SK-N-SH (cell line): ENCODE measurements around the gene TRAF3IP1. TPM values are rescaled to one million over a fixed set of nuclear protein-coding genes. Genes with fewer than 3 reads are reported as not detected.

Source experiments
- CTCF ChIA-PET: fragments of 300-600, 350-600 bp; formaldehyde crosslinking; extraction: SDS; loops from one replicate; lab custom pipeline; 2021; lab: Yijun Ruan, JAX
- POLR2A ChIA-PET: fragments of 350-600 bp; sonication (Branson Sonifier 250); formaldehyde crosslinking; extraction: SDS; loops from one replicate; lab custom pipeline; 2020; ENCODE audit warnings: antibody characterized with exemption, inconsistent platforms; lab: Yijun Ruan, JAX
- DNase-seq: peaks from one replicate; pipeline ENCODE4 v3.0.0; 2012
- H2AFZ ChIP-seq: fragments of 200-600 bp; sonication (generic); 2 replicates; pipeline ENCODE4 v1.8.1; 2016; ENCODE audit warnings: antibody characterized with exemption, mild to moderate bottlenecking, low read depth
- H3F3A ChIP-seq: fragments of 200-600 bp; sonication (generic); replicated peaks from 2 replicates; pipeline ENCODE3; 2016; ENCODE audit warnings: antibody characterized with exemption, mild to moderate bottlenecking; ENCODE audit not compliant: insufficient read depth
- H3K27ac ChIP-seq, 2 experiments: fragments of 200-500 bp in 1 of 2; fragments of 200-600 bp in 1 of 2; sonication (Bioruptor generic) in 1 of 2; sonication (generic), shearing (Covaris generic) in 1 of 2; 2 replicates each; pipeline versions ENCODE4 v1.5.1 to v1.6.1; 2014 to 2016; ENCODE audit warnings: low read depth in 2 of 2, inconsistent platforms in 1 of 2, low read length in 1 of 2, mild to moderate bottlenecking in 1 of 2, mixed read lengths in 1 of 2
- H3K27me3 ChIP-seq: fragments of 200-600 bp; sonication (generic), shearing (Covaris generic); 2 replicates; pipeline ENCODE4 v1.6.1; 2016; ENCODE audit warnings: mixed run types; ENCODE audit not compliant: insufficient read depth
- H3K36me3 ChIP-seq, 2 experiments: fragments of 200-500 bp in 1 of 2; fragments of 200-600 bp in 1 of 2; sonication (Bioruptor generic) in 1 of 2; sonication (generic) in 1 of 2; replicated peaks in 1 of 2; 2 replicates each; pipeline versions ENCODE3 to v1.5.1; 2014 to 2016; ENCODE audit warnings: low read length in 1 of 2, mild to moderate bottlenecking in 1 of 2; ENCODE audit not compliant: insufficient read depth in 2 of 2, control insufficient read depth in 1 of 2
- H3K4me1 ChIP-seq, 2 experiments: fragments of 200-500 bp in 1 of 2; fragments of 200-600 bp in 1 of 2; sonication (Bioruptor generic) in 1 of 2; sonication (generic), shearing (Covaris generic) in 1 of 2; 2 replicates each; pipeline versions ENCODE4 v1.5.1 to v1.6.1; 2014 to 2016; ENCODE audit warnings: low read depth in 1 of 2, low read length in 1 of 2, mixed run types in 1 of 2; ENCODE audit not compliant: insufficient read depth in 2 of 2, control insufficient read depth in 1 of 2
- H3K4me2 ChIP-seq: fragments of 200-600 bp; sonication (generic), shearing (Covaris generic); 2 replicates; pipeline ENCODE4 v1.6.1; 2017; ENCODE audit warnings: mixed run types
- H3K4me3 ChIP-seq, 2 experiments: fragments of 200-500 bp in 1 of 2; fragments of 200-600 bp in 1 of 2; sonication (Bioruptor generic) in 1 of 2; sonication (generic), shearing (Covaris generic) in 1 of 2; 2 replicates each; pipeline versions ENCODE4 v1.5.1 to v1.8.1; 2014 to 2016; ENCODE audit warnings: low read depth in 2 of 2, inconsistent platforms in 1 of 2, low read length in 1 of 2, mild to moderate bottlenecking in 1 of 2, mixed read lengths in 1 of 2, moderate library complexity in 1 of 2
- H3K79me2 ChIP-seq: fragments of 200-600 bp; sonication (generic); 2 replicates; pipeline ENCODE4 v1.8.1; 2017; ENCODE audit warnings: mild to moderate bottlenecking; ENCODE audit not compliant: insufficient read depth
- H3K9ac ChIP-seq: fragments of 200-600 bp; sonication (generic); 2 replicates; pipeline ENCODE4 v1.6.1; 2017; ENCODE audit warnings: mixed run types
- H3K9me2 ChIP-seq: fragments of 200-600 bp; sonication (generic); 2 replicates; pipeline ENCODE4 v1.6.1; 2017; ENCODE audit warnings: mixed run types
- H3K9me3 ChIP-seq: fragments of 200-600 bp; sonication (generic); 2 replicates; pipeline ENCODE4 v1.6.1; 2017; ENCODE audit warnings: mixed run types, mild to moderate bottlenecking, moderate library complexity
- H4K20me1 ChIP-seq: fragments of 200-600 bp; sonication (generic); 2 replicates; pipeline ENCODE4 v1.6.1; 2017; ENCODE audit warnings: mild to moderate bottlenecking, mixed run types; ENCODE audit not compliant: insufficient read depth
- CHD2 ChIP-seq: fragments of 150-350 bp; IDR thresholded peaks from 2 replicates; pipeline ENCODE4 v1.6.1; 2018; ENCODE audit warnings: low read length; ENCODE audit not compliant: partially characterized antibody
- EZH2phosphoT487 ChIP-seq: fragments of 200-600 bp; sonication (generic); IDR thresholded peaks from 2 replicates; pipeline ENCODE4 v1.6.1; 2017; ENCODE audit warnings: low read depth, mixed run types, mild to moderate bottlenecking, antibody characterized with exemption, moderate library complexity, borderline replicate concordance
- FOSL2 ChIP-seq: IDR thresholded peaks from 2 replicates; pipeline ENCODE4 v1.4.0; 2012; ENCODE audit warnings: low read depth, mild to moderate bottlenecking, moderate library complexity, borderline replicate concordance
- FOXJ3 ChIP-seq: sonication (generic); formaldehyde crosslinking; IDR thresholded peaks from 2 replicates; pipeline ENCODE4 v1.5.1; 2020; ENCODE audit warnings: mild to moderate bottlenecking, missing genetic modification reagents
- FOXM1 ChIP-seq: IDR thresholded peaks from 2 replicates; pipeline ENCODE4 v1.4.0; 2012; ENCODE audit warnings: low read depth, mild to moderate bottlenecking
- GATA2 ChIP-seq: sonication (generic); formaldehyde crosslinking; IDR thresholded peaks from 2 replicates; pipeline ENCODE4 v1.5.0; 2020; ENCODE audit warnings: mild to moderate bottlenecking, missing genetic modification reagents
- IRF3 ChIP-seq: fragments of 150-350 bp; IDR thresholded peaks from 2 replicates; pipeline ENCODE4 v1.6.1; 2016; ENCODE audit warnings: mild to moderate bottlenecking, low read depth, low read length
- MEF2A ChIP-seq: IDR thresholded peaks from 2 replicates; pipeline ENCODE4 v1.4.0; 2012; ENCODE audit warnings: low read depth, borderline replicate concordance
- NFIC ChIP-seq: IDR thresholded peaks from 2 replicates; pipeline ENCODE4 v1.4.0; 2012; ENCODE audit warnings: borderline replicate concordance
- POLR2AphosphoS5 ChIP-seq: IDR thresholded peaks from 2 replicates; pipeline ENCODE4 v1.6.1; 2012; ENCODE audit warnings: low read depth, low read length
- RAD21 ChIP-seq: IDR thresholded peaks from 2 replicates; pipeline ENCODE4 v1.6.1; 2012; ENCODE audit warnings: mild to moderate bottlenecking, low read length
- RCOR1 ChIP-seq: fragments of 150-350 bp; IDR thresholded peaks from 2 replicates; pipeline ENCODE4 v1.6.1; 2017; ENCODE audit warnings: antibody characterized with exemption, low read length
- RFX5 ChIP-seq: IDR thresholded peaks from 2 replicates; pipeline ENCODE4 v1.6.1; 2012; ENCODE audit warnings: mild to moderate bottlenecking, improper control_type of control experiment, low read length
- RXRA ChIP-seq: IDR thresholded peaks from 2 replicates; pipeline ENCODE4 v1.4.0; 2012; ENCODE audit warnings: low read depth, mild to moderate bottlenecking, borderline replicate concordance
- SIN3A ChIP-seq: IDR thresholded peaks from 2 replicates; pipeline ENCODE4 v1.6.1; 2012; ENCODE audit warnings: low read depth, mild to moderate bottlenecking, low read length, moderate library complexity, borderline replicate concordance
- SMC3 ChIP-seq: IDR thresholded peaks from 2 replicates; pipeline ENCODE4 v1.6.1; 2012; ENCODE audit warnings: low read depth, low read length, improper control_type of control experiment
- TAF1 ChIP-seq: IDR thresholded peaks from 2 replicates; pipeline ENCODE4 v1.6.1; 2012; ENCODE audit warnings: low read depth, mild to moderate bottlenecking, low read length, moderate library complexity, borderline replicate concordance
- TEAD4 ChIP-seq: IDR thresholded peaks from 2 replicates; pipeline ENCODE4 v1.4.0; 2012; ENCODE audit warnings: mild to moderate bottlenecking, borderline replicate concordance; ENCODE audit not compliant: insufficient read depth
- USF1 ChIP-seq: IDR thresholded peaks from 2 replicates; pipeline ENCODE4 v1.4.0; 2012; ENCODE audit warnings: low read depth, borderline replicate concordance
- WGBS: methylation state at CpG from one replicate; pipeline ENCODE4 v1.1.6; 2017; ENCODE audit warnings: low lambda C conversion rate; 5-methylcytosine and 5-hydroxymethylcytosine counted together
- polyA plus RNA-seq, 3 experiments: library from polyadenylated mRNA; depleted of rRNA; stranded (reverse); fragments of >200 nt; gene quantifications; 2 replicates each; pipeline ENCODE4 v1.2.3, GENCODE V29; 2012
- TF ChIP-seq, protein P1 (sequence below): IDR thresholded peaks from 2 replicates; pipeline ENCODE4 v1.4.0; 2012; ENCODE audit warnings: low read depth
- TF ChIP-seq, protein P2 (sequence below): IDR thresholded peaks from 2 replicates; pipeline ENCODE4 v1.6.1; 2012; ENCODE audit warnings: mild to moderate bottlenecking, low read depth, low read length, moderate library complexity
- TF ChIP-seq, protein P3 (sequence below): fragments of 150-350 bp; IDR thresholded peaks from 2 replicates; pipeline ENCODE4 v1.6.1; 2017; ENCODE audit warnings: antibody characterized with exemption, low read length, low read depth, borderline replicate concordance
- TF ChIP-seq, protein P4 (sequence below): IDR thresholded peaks from 2 replicates; pipeline ENCODE4; 2012

TRAF3IP1 gene
- polyA plus RNA-seq, 1 of the 3 experiments (the other 2 are of a cell fraction), result 15.0 TPM

DNA sequence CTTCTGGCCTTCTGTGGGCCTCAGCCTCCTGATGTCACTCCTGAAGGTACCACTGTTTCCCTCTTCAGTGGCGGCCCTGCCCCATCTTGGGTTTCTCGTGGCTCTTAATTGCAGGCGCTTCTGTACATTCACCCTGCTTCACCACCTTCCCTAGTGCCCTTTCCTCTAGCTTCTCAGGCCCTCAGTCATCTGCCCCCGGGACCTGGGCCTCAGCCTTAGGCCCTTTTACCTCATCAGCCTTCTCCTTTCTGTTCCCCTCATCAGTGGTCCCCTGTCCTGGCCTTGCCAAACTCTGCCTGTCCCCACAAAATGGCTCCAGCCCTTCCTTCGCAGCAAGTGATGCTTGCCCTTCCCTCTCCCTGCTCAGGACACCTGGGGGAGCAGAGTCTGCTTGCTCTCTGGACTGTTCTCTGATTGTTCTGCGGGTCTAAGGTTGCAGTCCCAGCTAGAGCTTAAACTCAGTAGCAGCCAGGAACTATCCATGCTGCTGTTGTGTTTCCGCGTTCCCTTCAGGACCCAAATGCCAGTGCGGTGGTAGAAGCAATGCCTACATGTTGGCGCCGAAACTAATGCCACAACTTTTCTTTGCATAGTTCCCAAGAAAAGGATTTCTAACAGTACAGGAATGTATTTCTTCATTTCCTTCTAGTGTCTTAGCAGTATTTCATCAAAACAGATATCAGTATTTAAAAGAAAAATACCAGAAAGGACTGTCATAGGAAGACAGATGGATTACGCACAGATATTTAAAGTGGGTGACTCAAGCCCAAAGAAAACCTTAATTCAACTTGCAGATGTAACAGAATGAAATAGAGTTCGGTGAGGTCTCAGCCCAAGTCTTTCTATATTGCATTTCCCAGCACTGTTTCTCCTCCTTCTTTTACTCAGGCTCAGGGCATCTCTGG, 113.9 kb downstream of the TRAF3IP1 start:
- Histone ChIP-seq H3K4me1 (peaks cover 2 to 28% of the 10 kb centered on the region in 2 experiments; a peak in 3 of 4 replicates), H3K36me3 (peaks cover 45 to 73% of the 10 kb centered on the region in 2 experiments), H3K9me2 (no peaks in the 10 kb centered on the region), H3K9ac (peak overlapping the region; percentile 83), H3K27ac (peak overlapping the region in 1 of 2 experiments; percentile 99; a peak in 2 of 4 replicates), H3F3A (peaks cover 32% of the 10 kb centered on the region), H3K79me2 (peaks cover 91% of the 10 kb centered on the region), H4K20me1 (no peaks in the 10 kb centered on the region), H2AFZ (no peak overlapping the region), H3K27me3 (no peaks in the 10 kb centered on the region), H3K4me3 (peak overlapping the region in 1 of 2 experiments; percentile 19; a peak in 1 of 4 replicates), H3K9me3 (peaks cover 7% of the 10 kb centered on the region; the same call in 1 of the 2 replicates), H3K4me2 (peak overlapping the region; percentile 73)
- no peak for DNase-seq
- CTCF ChIA-PET, result no interaction called here
- 70% methylated on average over 13 of the region's 13 CpGs for WGBS
- POLR2A ChIA-PET, result no interaction called here
- TF ChIP-seq IRF3 (no peak), USF1 (no peak), FOSL2 (peak; percentile 79; the same call in 1 of the 2 replicates), GATA2 (CRISPR knock-in tag) (no peak), SIN3A (no peak; the same call in 1 of the 2 replicates), NFIC (peak; percentile 41; the same call in 1 of the 2 replicates), MEF2A (no peak; the same call in 1 of the 2 replicates), RFX5 (no peak), RCOR1 (no peak), SMC3 (no peak), FOXM1 (peak; percentile 42; the same call in 1 of the 2 replicates), RAD21 (no peak), FOXJ3 (CRISPR knock-in tag) (no peak), CHD2 (no peak), POLR2AphosphoS5 (peak; percentile 55; the same call in 1 of the 2 replicates), EZH2phosphoT487 (no peak), RXRA (peak; percentile 58; the same call in 1 of the 2 replicates), TAF1 (no peak), TEAD4 (peak; percentile 71; the same call in 1 of the 2 replicates)
- TF ChIP-seq, protein P1, sequence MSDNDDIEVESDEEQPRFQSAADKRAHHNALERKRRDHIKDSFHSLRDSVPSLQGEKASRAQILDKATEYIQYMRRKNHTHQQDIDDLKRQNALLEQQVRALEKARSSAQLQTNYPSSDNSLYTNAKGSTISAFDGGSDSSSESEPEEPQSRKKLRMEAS, result no peak
- TF ChIP-seq, protein P2, sequence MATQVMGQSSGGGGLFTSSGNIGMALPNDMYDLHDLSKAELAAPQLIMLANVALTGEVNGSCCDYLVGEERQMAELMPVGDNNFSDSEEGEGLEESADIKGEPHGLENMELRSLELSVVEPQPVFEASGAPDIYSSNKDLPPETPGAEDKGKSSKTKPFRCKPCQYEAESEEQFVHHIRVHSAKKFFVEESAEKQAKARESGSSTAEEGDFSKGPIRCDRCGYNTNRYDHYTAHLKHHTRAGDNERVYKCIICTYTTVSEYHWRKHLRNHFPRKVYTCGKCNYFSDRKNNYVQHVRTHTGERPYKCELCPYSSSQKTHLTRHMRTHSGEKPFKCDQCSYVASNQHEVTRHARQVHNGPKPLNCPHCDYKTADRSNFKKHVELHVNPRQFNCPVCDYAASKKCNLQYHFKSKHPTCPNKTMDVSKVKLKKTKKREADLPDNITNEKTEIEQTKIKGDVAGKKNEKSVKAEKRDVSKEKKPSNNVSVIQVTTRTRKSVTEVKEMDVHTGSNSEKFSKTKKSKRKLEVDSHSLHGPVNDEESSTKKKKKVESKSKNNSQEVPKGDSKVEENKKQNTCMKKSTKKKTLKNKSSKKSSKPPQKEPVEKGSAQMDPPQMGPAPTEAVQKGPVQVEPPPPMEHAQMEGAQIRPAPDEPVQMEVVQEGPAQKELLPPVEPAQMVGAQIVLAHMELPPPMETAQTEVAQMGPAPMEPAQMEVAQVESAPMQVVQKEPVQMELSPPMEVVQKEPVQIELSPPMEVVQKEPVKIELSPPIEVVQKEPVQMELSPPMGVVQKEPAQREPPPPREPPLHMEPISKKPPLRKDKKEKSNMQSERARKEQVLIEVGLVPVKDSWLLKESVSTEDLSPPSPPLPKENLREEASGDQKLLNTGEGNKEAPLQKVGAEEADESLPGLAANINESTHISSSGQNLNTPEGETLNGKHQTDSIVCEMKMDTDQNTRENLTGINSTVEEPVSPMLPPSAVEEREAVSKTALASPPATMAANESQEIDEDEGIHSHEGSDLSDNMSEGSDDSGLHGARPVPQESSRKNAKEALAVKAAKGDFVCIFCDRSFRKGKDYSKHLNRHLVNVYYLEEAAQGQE, result no peak
- TF ChIP-seq, protein P3, sequence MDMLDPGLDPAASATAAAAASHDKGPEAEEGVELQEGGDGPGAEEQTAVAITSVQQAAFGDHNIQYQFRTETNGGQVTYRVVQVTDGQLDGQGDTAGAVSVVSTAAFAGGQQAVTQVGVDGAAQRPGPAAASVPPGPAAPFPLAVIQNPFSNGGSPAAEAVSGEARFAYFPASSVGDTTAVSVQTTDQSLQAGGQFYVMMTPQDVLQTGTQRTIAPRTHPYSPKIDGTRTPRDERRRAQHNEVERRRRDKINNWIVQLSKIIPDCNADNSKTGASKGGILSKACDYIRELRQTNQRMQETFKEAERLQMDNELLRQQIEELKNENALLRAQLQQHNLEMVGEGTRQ, result no peak
- TF ChIP-seq, protein P4, sequence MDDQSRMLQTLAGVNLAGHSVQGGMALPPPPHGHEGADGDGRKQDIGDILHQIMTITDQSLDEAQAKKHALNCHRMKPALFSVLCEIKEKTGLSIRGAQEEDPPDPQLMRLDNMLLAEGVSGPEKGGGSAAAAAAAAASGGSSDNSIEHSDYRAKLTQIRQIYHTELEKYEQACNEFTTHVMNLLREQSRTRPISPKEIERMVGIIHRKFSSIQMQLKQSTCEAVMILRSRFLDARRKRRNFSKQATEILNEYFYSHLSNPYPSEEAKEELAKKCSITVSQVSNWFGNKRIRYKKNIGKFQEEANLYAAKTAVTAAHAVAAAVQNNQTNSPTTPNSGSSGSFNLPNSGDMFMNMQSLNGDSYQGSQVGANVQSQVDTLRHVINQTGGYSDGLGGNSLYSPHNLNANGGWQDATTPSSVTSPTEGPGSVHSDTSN, result peak; percentile 87
